Measurements from ENCODE around the gene STEAP1B.

STEAP1B gene

DNA sequence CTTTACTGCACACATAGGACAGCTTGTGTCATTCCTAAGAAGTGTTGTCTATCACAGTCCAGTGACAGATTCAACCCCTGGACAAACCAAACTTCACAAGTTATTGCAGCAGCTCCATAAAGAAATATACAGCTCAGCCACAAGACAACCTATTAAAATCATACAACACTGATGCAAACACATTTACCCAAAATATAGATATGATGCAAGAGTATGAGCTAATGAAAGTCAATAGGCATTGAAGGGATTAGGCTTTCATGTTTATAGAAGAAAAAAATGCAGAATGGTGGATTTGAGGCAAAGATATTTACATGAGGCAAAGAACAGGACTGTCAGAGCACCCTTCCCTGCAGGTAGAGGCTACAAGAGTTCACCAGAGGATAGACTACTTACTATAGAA, 128.1 kb downstream of the STEAP1B start:
- DNase-seq (ENCODE audit: low read depth in 2 of 2): no peak

All from stimulated activated CD4-positive, alpha-beta T cell treated with anti-CD3 and anti-CD28 coated beads, Interleukin-1b, Interleukin-23, amount 100 ng/mL, for 1 hour (primary cell).